T-helper 2 cell treated with Interferon-gamma antibody and Interleukin-4, amounts not matched to agents 5 μg/mL and 100 μg/mL, for 36 hours (primary cell): ENCODE measurements around the gene MYL7.

ENCODE experiments used
- DNase-seq: peaks from one replicate; pipeline ENCODE4 v3.0.0; 2021; ENCODE audit warnings: low spot score
- H3K27ac Mint-ChIP-seq: one replicate; pipeline ENCODE4 v1.8.0; 2021; ENCODE audit warnings: mild to moderate bottlenecking, mixed read lengths
- H3K27me3 Mint-ChIP-seq: one replicate; pipeline ENCODE4 v1.8.0; 2021; ENCODE audit warnings: low read depth, mixed read lengths
- H3K36me3 Mint-ChIP-seq: one replicate; pipeline ENCODE4 v1.8.0; 2021; ENCODE audit warnings: low read depth, mixed read lengths
- H3K4me1 Mint-ChIP-seq: one replicate; pipeline ENCODE4 v1.8.0; 2021; ENCODE audit warnings: low read depth, mixed read lengths
- H3K4me3 Mint-ChIP-seq: one replicate; pipeline ENCODE4 v1.8.0; 2022; ENCODE audit warnings: mild to moderate bottlenecking, moderate library complexity, mixed read lengths
- H3K9me3 Mint-ChIP-seq: one replicate; pipeline ENCODE4 v1.8.0; 2021; ENCODE audit warnings: mixed read lengths

Gene MYL7

DNA sequence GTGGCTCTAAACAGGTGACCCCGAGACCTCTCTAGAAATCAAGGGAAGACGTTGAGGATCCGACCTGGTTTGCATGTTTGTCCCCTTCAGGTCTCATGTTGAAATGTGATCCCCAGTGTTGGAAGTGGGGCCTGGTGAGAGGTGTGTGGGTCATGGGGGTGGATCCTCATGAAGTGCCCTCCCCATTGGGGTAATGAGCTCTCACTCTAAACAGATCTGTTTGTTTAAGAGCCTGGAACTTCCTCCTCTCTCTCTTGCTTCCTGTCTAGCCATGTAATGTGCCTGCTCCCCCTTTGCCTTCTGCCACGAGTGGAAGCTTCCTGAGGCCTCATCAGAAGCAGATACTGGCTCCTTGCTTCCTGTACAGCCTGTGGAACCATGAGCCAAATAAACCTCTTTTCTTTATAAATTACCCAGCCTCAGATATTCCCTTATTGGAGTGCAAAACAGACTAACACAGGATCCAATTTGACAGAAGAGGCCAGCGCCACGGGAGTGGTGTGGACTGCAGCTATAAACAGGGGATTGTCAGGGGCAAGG is 48.0 kb downstream of the MYL7 start:
- H3K4me1 Mint-ChIP-seq, result peaks cover 22% of the 10 kb centered on the region
- no peak overlapping the region for H3K4me3 Mint-ChIP-seq
- H3K27me3 Mint-ChIP-seq, result peaks cover 2% of the 10 kb centered on the region
- H3K9me3 Mint-ChIP-seq, result peaks cover 6% of the 10 kb centered on the region
- peak overlapping the region; percentile 53 for H3K27ac Mint-ChIP-seq
- DNase-seq, result no peak
- H3K36me3 Mint-ChIP-seq, result peaks cover 6% of the 10 kb centered on the region
